Stomach (tissue), 4 donors: ENCODE measurements around the gene RBBP9.

Experiments
- EP300 ChIP-seq: sonication (generic); formaldehyde crosslinking; IDR thresholded peaks from one replicate; pipeline ENCODE4 v1.6.1; 2017; ENCODE audit warnings: antibody characterized with exemption
- POLR2A ChIP-seq, 4 donors: fragments of 450-650 bp; IDR thresholded peaks; one replicate each; pipeline ENCODE4 v1.6.1; 2016; ENCODE audit warnings: antibody characterized with exemption in 4 of 4, control low read depth in 2 of 4, mild to moderate bottlenecking in 1 of 4, moderate library complexity in 1 of 4
- TF ChIP-seq, protein P1 (sequence below), 7 experiments: fragments of 450-650 bp in 4 of 7; fragments of 200-600 bp in 3 of 7; sonication (generic) in 3 of 7; IDR thresholded peaks; one replicate each; pipeline ENCODE4 v1.5.1; 2016 to 2019; ENCODE audit warnings: antibody characterized with exemption in 7 of 7, control low read depth in 2 of 7, mild to moderate bottlenecking in 1 of 7

DNA sequence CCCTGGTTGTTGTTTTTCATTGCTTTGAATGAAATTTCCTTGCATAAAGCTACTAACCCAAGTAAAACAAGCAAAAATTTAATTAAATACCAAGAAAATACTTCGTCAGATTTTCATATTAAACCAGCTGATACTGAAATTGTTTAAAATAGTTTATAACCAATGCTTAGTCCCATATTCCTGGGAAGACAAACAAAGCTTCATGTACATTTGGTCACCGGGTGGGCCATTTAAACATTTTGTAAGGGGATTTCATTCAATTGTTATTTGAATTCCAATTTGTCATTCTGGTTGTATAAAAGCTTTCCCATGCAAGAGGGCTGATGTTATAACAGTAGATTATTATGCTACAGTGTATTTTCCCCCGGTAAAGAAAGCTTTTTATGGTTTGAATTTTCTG is 578 bp upstream of the RBBP9 start:
- TF ChIP-seq, protein P1, sequence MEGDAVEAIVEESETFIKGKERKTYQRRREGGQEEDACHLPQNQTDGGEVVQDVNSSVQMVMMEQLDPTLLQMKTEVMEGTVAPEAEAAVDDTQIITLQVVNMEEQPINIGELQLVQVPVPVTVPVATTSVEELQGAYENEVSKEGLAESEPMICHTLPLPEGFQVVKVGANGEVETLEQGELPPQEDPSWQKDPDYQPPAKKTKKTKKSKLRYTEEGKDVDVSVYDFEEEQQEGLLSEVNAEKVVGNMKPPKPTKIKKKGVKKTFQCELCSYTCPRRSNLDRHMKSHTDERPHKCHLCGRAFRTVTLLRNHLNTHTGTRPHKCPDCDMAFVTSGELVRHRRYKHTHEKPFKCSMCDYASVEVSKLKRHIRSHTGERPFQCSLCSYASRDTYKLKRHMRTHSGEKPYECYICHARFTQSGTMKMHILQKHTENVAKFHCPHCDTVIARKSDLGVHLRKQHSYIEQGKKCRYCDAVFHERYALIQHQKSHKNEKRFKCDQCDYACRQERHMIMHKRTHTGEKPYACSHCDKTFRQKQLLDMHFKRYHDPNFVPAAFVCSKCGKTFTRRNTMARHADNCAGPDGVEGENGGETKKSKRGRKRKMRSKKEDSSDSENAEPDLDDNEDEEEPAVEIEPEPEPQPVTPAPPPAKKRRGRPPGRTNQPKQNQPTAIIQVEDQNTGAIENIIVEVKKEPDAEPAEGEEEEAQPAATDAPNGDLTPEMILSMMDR (IDR thresholded peaks at IDR 0.05) = no peak
- no peak for TF ChIP-seq POLR2A (IDR thresholded peaks at IDR 0.05)
- no peak for TF ChIP-seq EP300
